ENCODE results near the gene PARD3.

DNA sequence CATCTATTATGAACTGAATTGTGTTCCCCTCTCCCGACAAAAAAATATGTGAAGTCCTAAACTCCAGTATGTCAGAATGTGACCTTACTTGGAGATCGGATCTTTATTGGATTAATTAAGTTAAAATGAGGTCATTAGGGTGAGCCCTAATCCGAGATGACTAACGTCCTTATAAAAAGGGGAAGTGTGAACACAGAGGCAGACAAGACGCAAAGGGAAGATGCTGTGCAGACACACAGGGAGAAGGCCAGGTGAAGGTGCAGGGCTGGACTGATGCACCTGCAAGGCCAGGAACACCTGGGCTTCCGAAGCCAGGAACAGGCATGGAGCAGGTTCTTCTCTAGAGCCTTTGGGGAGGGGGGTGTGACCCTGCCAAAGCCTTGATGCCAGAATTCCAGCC lies 187.8 kb downstream of the PARD3 start:
- TF ChIP-seq, protein P1, sequence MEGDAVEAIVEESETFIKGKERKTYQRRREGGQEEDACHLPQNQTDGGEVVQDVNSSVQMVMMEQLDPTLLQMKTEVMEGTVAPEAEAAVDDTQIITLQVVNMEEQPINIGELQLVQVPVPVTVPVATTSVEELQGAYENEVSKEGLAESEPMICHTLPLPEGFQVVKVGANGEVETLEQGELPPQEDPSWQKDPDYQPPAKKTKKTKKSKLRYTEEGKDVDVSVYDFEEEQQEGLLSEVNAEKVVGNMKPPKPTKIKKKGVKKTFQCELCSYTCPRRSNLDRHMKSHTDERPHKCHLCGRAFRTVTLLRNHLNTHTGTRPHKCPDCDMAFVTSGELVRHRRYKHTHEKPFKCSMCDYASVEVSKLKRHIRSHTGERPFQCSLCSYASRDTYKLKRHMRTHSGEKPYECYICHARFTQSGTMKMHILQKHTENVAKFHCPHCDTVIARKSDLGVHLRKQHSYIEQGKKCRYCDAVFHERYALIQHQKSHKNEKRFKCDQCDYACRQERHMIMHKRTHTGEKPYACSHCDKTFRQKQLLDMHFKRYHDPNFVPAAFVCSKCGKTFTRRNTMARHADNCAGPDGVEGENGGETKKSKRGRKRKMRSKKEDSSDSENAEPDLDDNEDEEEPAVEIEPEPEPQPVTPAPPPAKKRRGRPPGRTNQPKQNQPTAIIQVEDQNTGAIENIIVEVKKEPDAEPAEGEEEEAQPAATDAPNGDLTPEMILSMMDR (IDR thresholded peaks at IDR 0.05) = no peak
- no peak for TF ChIP-seq POLR2A (IDR thresholded peaks at IDR 0.05)
